Thyroid gland (tissue), 4 donors: ENCODE results near the gene CENPV. TPM values are rescaled to one million over a fixed set of nuclear protein-coding genes. Genes with fewer than 3 reads are reported as not detected.
"Not testable (repeated sequence)": the region's sequence is repeated elsewhere in the genome, so short reads cannot be mapped to it uniquely, and the experiment has no call there.

Experiments
- DNase-seq, 2 donors: peaks; one replicate each; pipeline ENCODE4 v3.0.0-alpha.2; 2019
- H3K27ac ChIP-seq, 3 donors: fragments of 200-600 bp; sonication (generic); 1 replicate in 2 of 3; 2 replicates in 1 of 3; pipeline ENCODE4 v1.5.1; 2016 to 2019; ENCODE audit warnings: mild to moderate bottlenecking in 1 of 3, moderate library complexity in 1 of 3
- H3K27me3 ChIP-seq: fragments of 200-600 bp; sonication (generic); one replicate; pipeline ENCODE4 v1.5.1; 2019
- H3K36me3 ChIP-seq, 2 donors: fragments of 200-600 bp; sonication (generic); one replicate each; pipeline ENCODE4 v1.5.1; 2016 to 2019
- H3K4me1 ChIP-seq, 2 donors: fragments of 200-600 bp; sonication (generic); one replicate each; pipeline ENCODE4 v1.5.1; 2017 to 2019
- H3K4me3 ChIP-seq, 3 donors: fragments of 200-600 bp; sonication (generic); replicated peaks in 1 of 3; 1 replicate in 2 of 3; 2 replicates in 1 of 3; pipeline ENCODE4 v1.5.1; 2016; ENCODE audit warnings: mild to moderate bottlenecking in 1 of 3
- H3K9me3 ChIP-seq: fragments of 200-600 bp; sonication (generic); one replicate; pipeline ENCODE4 v1.5.1; 2017
- CTCF ChIP-seq, 6 experiments: fragments of 200-600 bp in 3 of 6; fragments of 450-650 bp in 3 of 6; sonication (generic) in 3 of 6; IDR thresholded peaks; one replicate each; pipeline ENCODE4 v1.5.1; 2016 to 2019; ENCODE audit warnings: antibody characterized with exemption in 6 of 6, mild to moderate bottlenecking in 2 of 6, inconsistent platforms in 1 of 6, moderate library complexity in 1 of 6
- POLR2A ChIP-seq, 2 donors: fragments of 450-650 bp; IDR thresholded peaks; one replicate each; pipeline ENCODE4 v1.6.1; 2017; ENCODE audit warnings: antibody characterized with exemption in 2 of 2, mild to moderate bottlenecking in 2 of 2, moderate library complexity in 1 of 2
- WGBS, 2 donors: methylation state at CpG; one replicate each; pipeline ENCODE4 v1.1.5; 2017; 5-methylcytosine and 5-hydroxymethylcytosine counted together
- intact Hi-C: fragments of 100-400 bp; cut with DNase I; formaldehyde crosslinking; loops from one replicate; pipeline ENCODE4 v1.15.1; 2023
- total RNA-seq, 4 donors: library from RNA; depleted of rRNA; stranded (reverse); fragments of >200 nt; gene quantifications; one replicate each; pipeline ENCODE4 v1.2.3, GENCODE V29; 2016

The CENPV gene
- total RNA-seq, 4 donors from 2014 or later: 4.3 to 16.7 (median 12.8) TPM

DNA sequence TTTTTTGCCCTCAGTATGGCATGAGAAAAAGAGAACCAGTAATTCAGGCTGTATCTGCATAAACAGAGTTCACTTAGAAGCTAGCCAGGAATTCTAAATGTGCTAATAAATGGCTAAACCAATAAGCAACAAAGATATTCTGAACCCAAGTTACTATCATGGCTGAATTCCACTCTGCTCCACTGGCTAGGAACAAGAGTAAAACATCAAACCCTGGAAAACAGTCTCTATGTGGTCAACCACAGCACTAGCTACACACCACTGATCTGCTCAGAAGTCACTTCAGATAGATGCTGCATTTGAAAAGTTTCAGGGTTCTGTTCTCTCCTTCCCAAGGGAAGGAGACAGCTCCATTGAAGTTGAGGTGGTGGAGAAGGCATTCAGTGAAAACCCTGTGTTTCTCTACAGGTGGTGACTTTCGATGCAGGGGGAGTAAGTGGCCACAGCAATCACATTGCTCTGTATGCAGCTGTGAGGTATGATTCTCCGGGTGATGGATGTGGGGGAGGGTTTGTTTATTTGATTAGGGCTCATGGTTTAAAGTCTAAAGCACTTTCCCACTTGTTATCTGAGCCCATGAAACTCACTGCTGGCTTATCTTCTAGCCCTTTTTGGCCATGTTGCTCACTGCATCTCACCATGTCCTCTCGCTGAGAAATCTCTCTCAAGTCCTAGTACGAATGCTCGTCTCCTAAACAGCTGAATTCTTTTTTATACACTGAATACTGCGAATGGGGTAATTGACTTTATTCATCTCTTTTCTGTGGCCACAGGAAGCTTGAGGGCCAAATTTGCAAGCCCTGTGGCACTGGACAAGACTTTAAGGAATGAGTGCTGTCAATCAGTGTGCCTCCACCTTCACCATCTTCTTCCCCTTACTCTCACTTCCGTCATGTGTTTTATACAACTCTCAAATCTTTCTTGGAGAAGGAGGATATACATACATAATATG is 39.9 kb downstream of the CENPV start:
- 80 to 84% methylated on average over 7 of the region's 7 CpGs for WGBS, 2 donors
- no peak overlapping the region for H3K4me3 ChIP-seq
- TF ChIP-seq POLR2A (IDR thresholded peaks at IDR 0.05) (no peak), CTCF (IDR thresholded peaks at IDR 0.05) (no peak)
- H3K27ac ChIP-seq: peak overlapping the region; percentile 0 to 58 (median 50)
- no peaks in the 10 kb centered on the region for H3K9me3 ChIP-seq
- H3K4me1 ChIP-seq: peaks cover 0 to 42% of the 10 kb centered on the region in 2 donors
- H3K27me3 ChIP-seq: no peaks in the 10 kb centered on the region
- no peak for DNase-seq
- no peaks in the 10 kb centered on the region for H3K36me3 ChIP-seq
- intact Hi-C loops: no loop called here

GRCh38 chr17:16312061-16312460 is 41.2 kb downstream of the CENPV start:
- H3K9me3 ChIP-seq, H3K36me3 ChIP-seq: not testable (repeated sequence)
- 93 to 97% methylated on average over 7 to 17 of the region's 34 CpGs for WGBS, 2 donors

DNA sequence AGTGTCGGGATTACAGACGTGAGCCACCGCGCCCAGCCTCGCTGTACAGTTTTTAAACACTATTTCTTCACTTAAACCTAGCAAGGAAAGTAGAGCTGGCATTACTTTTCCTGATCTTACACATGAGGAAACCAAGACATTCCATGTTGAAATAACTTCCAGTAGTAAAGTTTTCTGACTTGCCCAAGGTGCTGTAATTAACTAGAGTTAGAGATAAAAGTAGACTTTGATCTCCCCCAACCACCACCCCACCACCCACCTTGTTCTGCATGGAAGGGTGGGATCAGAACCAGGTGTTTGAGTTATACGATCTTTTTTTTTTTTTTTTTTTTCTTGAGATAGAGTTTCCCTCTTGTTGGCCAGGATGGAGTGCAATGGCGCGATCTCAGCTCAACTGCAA is 47.1 kb downstream of the CENPV start:
- H3K4me3 ChIP-seq: no peak overlapping the region
- DNase-seq: no peak
- H3K36me3 ChIP-seq: peaks cover 0 to 4% of the 10 kb centered on the region in 2 donors
- intact Hi-C loops: no loop called here
- no peaks in the 10 kb centered on the region for H3K27me3 ChIP-seq
- no peak for TF ChIP-seq POLR2A (IDR thresholded peaks at IDR 0.05)
- TF ChIP-seq CTCF (IDR thresholded peaks at IDR 0.05): no peak
- peaks cover 0 to 12% of the 10 kb centered on the region in 2 donors for H3K4me1 ChIP-seq
- 96 to 97% methylated on average over 8 of the region's 8 CpGs for WGBS, 2 donors
- no peak overlapping the region for H3K27ac ChIP-seq
- H3K9me3 ChIP-seq: no peaks in the 10 kb centered on the region

More at GRCh38 chr17:16312061-16312460, 41.2 kb downstream of the CENPV start:
- DNase-seq, intact Hi-C loops, H3K27me3 ChIP-seq, H3K4me3 ChIP-seq: not testable (repeated sequence)
- peak overlapping the region in 1 of 3 donors; percentile 17 for H3K27ac ChIP-seq
- peaks cover 0 to 42% of the 10 kb centered on the region in 2 donors for H3K4me1 ChIP-seq

DNA sequence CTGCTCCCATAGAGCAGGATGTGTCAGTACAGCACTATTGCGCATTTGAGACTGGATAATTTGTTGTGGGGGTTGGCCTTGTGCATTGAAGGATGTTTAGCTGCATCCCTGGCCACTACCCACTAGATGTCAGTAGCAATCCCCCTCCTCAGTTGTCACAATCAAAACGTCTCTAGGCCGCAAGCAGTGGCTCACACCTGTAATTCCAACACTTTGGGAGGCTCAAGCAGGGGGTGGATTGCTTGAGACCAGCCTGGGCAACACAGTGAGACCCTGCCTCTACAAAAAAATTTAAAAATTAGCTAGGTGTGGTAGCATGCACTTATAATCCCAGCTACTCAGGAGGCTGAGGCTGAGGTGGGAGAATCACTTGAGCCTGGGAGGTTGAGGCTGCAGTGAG is 48.4 kb downstream of the CENPV start:
- no peaks in the 10 kb centered on the region for H3K4me1 ChIP-seq
- H3K4me3 ChIP-seq: no peak overlapping the region
- no peak overlapping the region for H3K27ac ChIP-seq
- H3K36me3 ChIP-seq: peaks cover 0 to 4% of the 10 kb centered on the region in 2 donors
- no peaks in the 10 kb centered on the region for H3K27me3 ChIP-seq
- H3K9me3 ChIP-seq: no peaks in the 10 kb centered on the region
- 70 to 79% methylated on average over 3 of the region's 3 CpGs for WGBS, 2 donors
- intact Hi-C loops: no loop called here
- DNase-seq: no peak
- TF ChIP-seq POLR2A (IDR thresholded peaks at IDR 0.05) (no peak), CTCF (IDR thresholded peaks at IDR 0.05) (peak in 4 of 6 experiments; percentile 19 to 38 (median 30))

DNA sequence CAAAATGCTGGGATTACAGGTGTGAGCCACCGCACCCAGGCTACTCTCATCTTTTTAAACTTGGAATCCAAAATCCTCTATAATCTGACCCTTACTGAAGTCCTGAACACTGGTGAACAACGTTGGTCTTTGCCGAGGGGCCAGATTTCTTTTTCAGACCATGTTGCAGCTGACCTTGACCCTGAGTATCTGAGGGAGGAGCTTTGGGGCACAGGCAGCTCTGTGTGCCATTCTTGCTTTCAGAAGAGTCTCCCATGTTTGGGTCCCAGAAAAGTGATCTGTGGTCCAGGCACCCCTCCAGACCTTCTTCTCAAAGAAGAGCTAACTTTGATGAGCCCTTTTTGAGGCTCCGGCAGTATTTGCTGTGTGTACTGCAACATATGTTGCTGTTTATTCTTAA is 50.4 kb downstream of the CENPV start:
- 93% methylated on average over 3 to 4 of the region's 4 CpGs for WGBS, 2 donors
- Histone ChIP-seq H3K9me3 (no peaks in the 10 kb centered on the region), H3K36me3 (peaks cover 0 to 4% of the 10 kb centered on the region in 2 donors), H3K27ac (no peak overlapping the region), H3K27me3 (no peaks in the 10 kb centered on the region), H3K4me3 (no peak overlapping the region), H3K4me1 (no peaks in the 10 kb centered on the region)
- intact Hi-C loops: no loop called here
- TF ChIP-seq POLR2A (IDR thresholded peaks at IDR 0.05): no peak
- TF ChIP-seq CTCF (IDR thresholded peaks at IDR 0.05): no peak
- no peak for DNase-seq
